ENCODE results near the gene NEK6. TPM values are rescaled to one million over a fixed set of nuclear protein-coding genes. Genes with fewer than 3 reads are reported as not detected.

Gene NEK6
- total and polyA plus RNA-seq, 2 of the 8 experiments (the other 6 are each of a cell fraction or from before 2014, with no cell fraction given), result 17.7 to 19.7 TPM

- no peak overlapping the region for H3K4me2 ChIP-seq (ENCODE audit: insufficient read depth in 1 of 2, low read depth in 2 of 2, low read length in 2 of 2)
- H3K27ac ChIP-seq (ENCODE audit: low read depth, low read length), result no peak overlapping the region
- H2AK5ac ChIP-seq (ENCODE audit: low read depth, low read length), result no peak overlapping the region
- H3K23me2 ChIP-seq (ENCODE audit: low read depth, low read length), result no peaks in the 10 kb centered on the region
- H2AFZ ChIP-seq (ENCODE audit: low read length), result no peak overlapping the region
- POLR2A ChIA-PET (ENCODE audit: partially characterized antibody), result interaction anchor here (1.7 kb wide), 1 partner anchor 15 kb away, joined by 4 read pairs; no protein-coding TSS in a partner anchor
- no peak overlapping the region for H2BK120ac ChIP-seq (replicated peaks; ENCODE audit: low read depth, low read length)
- peaks cover 0 to 3% of the 10 kb centered on the region in 2 experiments; a peak in 1 of 4 replicates for H3K9me3 ChIP-seq (ENCODE audit: insufficient read depth in 2 of 2, low read depth in 1 of 2, low read length in 1 of 2)
- H3K23ac ChIP-seq (ENCODE audit: insufficient read length), result no peak overlapping the region
- H4K20me1 ChIP-seq (replicated peaks in 1 of 2; ENCODE audit: control insufficient read depth in 1 of 2, insufficient read depth in 2 of 2, low read length in 2 of 2), result peaks cover 0 to 13% of the 10 kb centered on the region in 2 experiments
- no peak overlapping the region for H2BK20ac ChIP-seq (ENCODE audit: low read length)
- no peak overlapping the region for H3K4ac ChIP-seq (replicated peaks; ENCODE audit: insufficient read length, low read depth, low read length)
- no peak overlapping the region for H3K18ac ChIP-seq (ENCODE audit: extremely low read depth, low read length)
- CTCF ChIA-PET (ENCODE audit: partially characterized antibody), result interaction anchor here (1.1 to 2.2 kb wide), 4 partner anchors 8 to 17 kb away, joined by 4 to 9 read pairs (median 5); no protein-coding TSS in a partner anchor
- no peak overlapping the region for H4K5ac ChIP-seq (ENCODE audit: insufficient read length, low read depth, low read length)
- H3K9ac ChIP-seq (replicated peaks in 1 of 4; ENCODE audit: extremely low read depth in 1 of 4, low read depth in 3 of 4, low read length in 3 of 4), result no peak overlapping the region
- H3K79me1 ChIP-seq (ENCODE audit: low read depth, low read length), result peaks cover 14% of the 10 kb centered on the region
- peaks cover 0 to 4% (median 0%) of the 10 kb centered on the region in 4 experiments; a peak in 2 of 7 replicates for H3K4me1 ChIP-seq (replicated peaks in 1 of 4; ENCODE audit: control insufficient read depth in 3 of 4, insufficient read depth in 4 of 4, low read length in 3 of 4)
- FAIRE-seq (no peak), DNase-seq (ENCODE audit: low read depth in 1 of 2, low spot score in 2 of 2) (no peak)
- TF ChIP-seq KDM4A (IDR thresholded peaks at IDR 0.05; ENCODE audit: low read depth, low read length, severe bottlenecking) (no peak), CEBPB (IDR thresholded peaks at IDR 0.05; ENCODE audit: low read depth, low read length) (peak; percentile 71; the same call in 1 of the 2 replicates), SAP30 (IDR thresholded peaks at IDR 0.05; ENCODE audit: insufficient read depth, insufficient replicate concordance, low read length) (no peak), SP2 (IDR thresholded peaks at IDR 0.05; ENCODE audit: low read length) (no peak)
- no peaks in the 10 kb centered on the region for H3K27me3 ChIP-seq (replicated peaks in 1 of 4; ENCODE audit: control insufficient read depth in 3 of 4, extremely low read depth in 1 of 4, insufficient read depth in 3 of 4, low read length in 3 of 4)
- H3K56ac ChIP-seq (replicated peaks; ENCODE audit: insufficient read length, low read depth, low read length), result no peak overlapping the region
- H3K36me3 ChIP-seq (ENCODE audit: control insufficient read depth in 2 of 4, insufficient read depth in 4 of 4, low read length in 3 of 4), result peaks cover 0 to 3% (median 0%) of the 10 kb centered on the region in 4 experiments; a peak in 1 of 8 replicates
- peaks cover 0 to 74% of the 10 kb centered on the region in 2 experiments; a peak in 3 of 4 replicates for H3K79me2 ChIP-seq (ENCODE audit: control insufficient read depth in 1 of 2, insufficient read depth in 2 of 2, low read length in 2 of 2)
- no peak overlapping the region for H3K14ac ChIP-seq (ENCODE audit: insufficient read length)
- no peak overlapping the region for H2BK15ac ChIP-seq (ENCODE audit: low read length)
- no peak overlapping the region for H2BK12ac ChIP-seq (ENCODE audit: low read depth, low read length)
- no peak overlapping the region for H3K4me3 ChIP-seq (ENCODE audit: extremely low read depth in 1 of 4, insufficient read depth in 2 of 4, low read depth in 3 of 4, low read length in 4 of 4)
- no peak overlapping the region for H4K91ac ChIP-seq (replicated peaks; ENCODE audit: insufficient read length, low read length)
- WGBS, 2 experiments (ENCODE audit: extremely low coverage in 1 of 2, insufficient coverage in 1 of 2, insufficient read length in 1 of 2, insufficient replicate concordance in 2 of 2, low coverage in 1 of 2, low lambda C conversion rate in 2 of 2, missing lambda C conversion rate in 1 of 2), result 90% methylated on average over 9 of the region's 9 CpGs; no CpG with 5 or more reads in 1 of the 2 experiments
- no peak overlapping the region for H2BK5ac ChIP-seq (ENCODE audit: low read depth, low read length)
- no peak overlapping the region for H4K8ac ChIP-seq (ENCODE audit: extremely low read depth, insufficient read depth, low read length)
Observed at GRCh38 chr9:124370896-124371582, 113.3 kb downstream of the NEK6 start.

Measured in H1 (cell line).